OCI-LY1 (cell line): Measurements from ENCODE around the gene UNC80.

Experiments
- H2AFZ ChIP-seq: fragments of 200-600 bp; sonication (generic), shearing (Covaris generic); 2 replicates; pipeline ENCODE4 v1.6.0; 2014; ENCODE audit warnings: antibody characterized with exemption, mild to moderate bottlenecking, low read length
- H3F3A ChIP-seq: fragments of 200-600 bp; sonication (generic), shearing (Covaris generic); 2 replicates; pipeline ENCODE4 v1.6.0; 2014; ENCODE audit warnings: mild to moderate bottlenecking, antibody characterized with exemption, low read length, moderate library complexity; ENCODE audit not compliant: insufficient read depth
- H3K27ac ChIP-seq: fragments of 200-600 bp; sonication (generic); 2 replicates; pipeline ENCODE4 v1.5.1; 2014; ENCODE audit warnings: low read length, mixed run types, mild to moderate bottlenecking, low read depth; ENCODE audit not compliant: poor library complexity, severe bottlenecking
- H3K27me3 ChIP-seq: fragments of 200-600 bp; sonication (generic); 2 replicates; pipeline ENCODE4 v1.6.0; 2014; ENCODE audit warnings: antibody characterized with exemption, mild to moderate bottlenecking, low read length, moderate library complexity; ENCODE audit not compliant: insufficient read depth
- H3K36me3 ChIP-seq: fragments of 200-600 bp; sonication (generic); 2 replicates; pipeline ENCODE4 v1.6.1; 2014; ENCODE audit warnings: mild to moderate bottlenecking, antibody characterized with exemption, low read length, moderate library complexity, mixed read lengths; ENCODE audit not compliant: insufficient read depth
- H3K4me1 ChIP-seq: fragments of 200-600 bp; sonication (generic); 2 replicates; pipeline ENCODE4 v1.5.1; 2014; ENCODE audit warnings: mild to moderate bottlenecking, low read length, moderate library complexity; ENCODE audit not compliant: insufficient read depth, severe bottlenecking
- H3K4me2 ChIP-seq: fragments of 200-600 bp; sonication (generic), shearing (Covaris generic); 2 replicates; pipeline ENCODE4 v1.6.1; 2014; ENCODE audit warnings: low read length
- H3K4me3 ChIP-seq: fragments of 200-600 bp; sonication (generic); 2 replicates; pipeline ENCODE4 v1.5.1; 2014; ENCODE audit warnings: low read length, low read depth, mild to moderate bottlenecking, mixed read lengths; ENCODE audit not compliant: poor library complexity, severe bottlenecking
- H3K79me2 ChIP-seq: fragments of 200-600 bp; shearing (Covaris generic); 2 replicates; pipeline ENCODE4 v1.6.1; 2016; ENCODE audit warnings: mixed run types, low read length, mixed read lengths; ENCODE audit not compliant: insufficient read depth
- H3K9ac ChIP-seq: fragments of 200-600 bp; sonication (generic), shearing (Covaris generic); 2 replicates; pipeline ENCODE4 v1.6.1; 2014; ENCODE audit warnings: mild to moderate bottlenecking, low read length, mixed read lengths
- H3K9me2 ChIP-seq: fragments of 200-600 bp; sonication (generic), shearing (Covaris generic); 2 replicates; pipeline ENCODE4 v1.6.1; 2014; ENCODE audit warnings: low read depth, mild to moderate bottlenecking, low read length, mixed read lengths
- H3K9me3 ChIP-seq: fragments of 200-600 bp; shearing (Covaris generic); 2 replicates; pipeline ENCODE4 v1.6.1; 2014; ENCODE audit warnings: low read length, mixed read lengths
- H4K20me1 ChIP-seq: fragments of 200-600 bp; sonication (generic), shearing (Covaris generic); 2 replicates; pipeline ENCODE4 v1.6.0; 2016; ENCODE audit warnings: mild to moderate bottlenecking, low read length; ENCODE audit not compliant: insufficient read depth
- EZH2 ChIP-seq: fragments of 200-600 bp; sonication (generic), shearing (Covaris generic); IDR thresholded peaks from 2 replicates; pipeline ENCODE4 v1.8.0; 2017; ENCODE audit warnings: borderline replicate concordance, mixed run types, mild to moderate bottlenecking, antibody characterized with exemption, low read length, moderate library complexity, mixed read lengths
- TF ChIP-seq, protein P1 (sequence below): fragments of 200-600 bp; sonication (generic), shearing (Covaris generic); IDR thresholded peaks from 2 replicates; pipeline ENCODE4 v1.5.1; 2017; ENCODE audit warnings: mild to moderate bottlenecking, antibody characterized with exemption, low read length, moderate library complexity, mixed read lengths

The UNC80 gene

GRCh38 chr2:209976698-209977385, 205.2 kb downstream of the UNC80 start:
- Histone ChIP-seq H4K20me1 (no peaks in the 10 kb centered on the region), H3F3A (no peaks in the 10 kb centered on the region), H3K9me3 (no peaks in the 10 kb centered on the region), H3K27ac (no peak overlapping the region), H3K4me1 (no peaks in the 10 kb centered on the region), H3K9me2 (no peaks in the 10 kb centered on the region), H2AFZ (no peak overlapping the region), H3K36me3 (no peaks in the 10 kb centered on the region), H3K4me2 (no peak overlapping the region), H3K27me3 (no peaks in the 10 kb centered on the region), H3K9ac (no peak overlapping the region), H3K4me3 (no peak overlapping the region), H3K79me2 (no peaks in the 10 kb centered on the region)
- TF ChIP-seq EZH2: no peak
- TF ChIP-seq, protein P1, sequence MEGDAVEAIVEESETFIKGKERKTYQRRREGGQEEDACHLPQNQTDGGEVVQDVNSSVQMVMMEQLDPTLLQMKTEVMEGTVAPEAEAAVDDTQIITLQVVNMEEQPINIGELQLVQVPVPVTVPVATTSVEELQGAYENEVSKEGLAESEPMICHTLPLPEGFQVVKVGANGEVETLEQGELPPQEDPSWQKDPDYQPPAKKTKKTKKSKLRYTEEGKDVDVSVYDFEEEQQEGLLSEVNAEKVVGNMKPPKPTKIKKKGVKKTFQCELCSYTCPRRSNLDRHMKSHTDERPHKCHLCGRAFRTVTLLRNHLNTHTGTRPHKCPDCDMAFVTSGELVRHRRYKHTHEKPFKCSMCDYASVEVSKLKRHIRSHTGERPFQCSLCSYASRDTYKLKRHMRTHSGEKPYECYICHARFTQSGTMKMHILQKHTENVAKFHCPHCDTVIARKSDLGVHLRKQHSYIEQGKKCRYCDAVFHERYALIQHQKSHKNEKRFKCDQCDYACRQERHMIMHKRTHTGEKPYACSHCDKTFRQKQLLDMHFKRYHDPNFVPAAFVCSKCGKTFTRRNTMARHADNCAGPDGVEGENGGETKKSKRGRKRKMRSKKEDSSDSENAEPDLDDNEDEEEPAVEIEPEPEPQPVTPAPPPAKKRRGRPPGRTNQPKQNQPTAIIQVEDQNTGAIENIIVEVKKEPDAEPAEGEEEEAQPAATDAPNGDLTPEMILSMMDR: no peak

GRCh38 chr2:209977386-209978239, 206.0 kb downstream of the UNC80 start:
- Histone ChIP-seq H3F3A (no peaks in the 10 kb centered on the region), H3K9me2 (no peaks in the 10 kb centered on the region), H3K4me3 (no peak overlapping the region), H3K4me2 (no peak overlapping the region), H4K20me1 (no peaks in the 10 kb centered on the region), H3K36me3 (no peaks in the 10 kb centered on the region), H3K9me3 (no peaks in the 10 kb centered on the region), H2AFZ (no peak overlapping the region), H3K9ac (no peak overlapping the region), H3K27me3 (no peaks in the 10 kb centered on the region), H3K4me1 (no peaks in the 10 kb centered on the region), H3K27ac (no peak overlapping the region), H3K79me2 (no peaks in the 10 kb centered on the region)
- TF ChIP-seq, protein P1: peak; percentile 67
- no peak for TF ChIP-seq EZH2

GRCh38 chr2:209984291-209984690, 212.7 kb downstream of the UNC80 start:
- no peaks in the 10 kb centered on the region for H3F3A ChIP-seq
- no peak overlapping the region for H2AFZ ChIP-seq
- no peaks in the 10 kb centered on the region for H3K27me3 ChIP-seq
- H3K36me3 ChIP-seq: no peaks in the 10 kb centered on the region
- H3K4me1 ChIP-seq: no peaks in the 10 kb centered on the region
- no peaks in the 10 kb centered on the region for H3K79me2 ChIP-seq
- no peak overlapping the region for H3K27ac ChIP-seq
- TF ChIP-seq, protein P1: no peak
- H3K4me3 ChIP-seq: no peak overlapping the region
- H3K9ac ChIP-seq: no peak overlapping the region
- H4K20me1 ChIP-seq: no peaks in the 10 kb centered on the region
- no peak overlapping the region for H3K4me2 ChIP-seq
- no peaks in the 10 kb centered on the region for H3K9me3 ChIP-seq
- no peaks in the 10 kb centered on the region for H3K9me2 ChIP-seq
